ENCODE measurements around the gene PEX16. TPM values are rescaled to one million over a fixed set of nuclear protein-coding genes. Genes with fewer than 3 reads are reported as not detected.

PEX16 gene
- total and polyA plus RNA-seq, 10 donors, result 29.2 to 50.1 (median 34.9) TPM

DNA sequence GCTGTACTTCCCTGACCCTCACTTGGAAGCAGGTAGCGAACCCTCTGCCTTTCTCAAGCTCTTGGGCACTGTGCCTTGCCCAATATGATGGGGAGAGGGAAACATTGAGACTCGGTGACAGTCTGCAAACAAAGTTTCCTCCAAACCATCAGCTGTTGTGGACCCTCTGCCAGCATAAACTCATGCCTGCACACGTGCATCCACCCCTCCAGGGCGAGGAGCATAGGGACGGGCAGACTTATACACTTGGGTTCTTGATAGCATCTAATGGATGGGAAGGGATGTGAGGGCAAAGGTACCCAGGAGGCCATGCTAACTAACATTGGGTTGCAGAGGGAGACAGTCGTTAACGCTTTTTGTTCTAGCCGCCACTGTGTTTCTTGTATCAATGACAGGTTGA is 40.5 kb downstream of the PEX16 start:
- 91 to 97% (median 96%) methylated on average over 8 of the region's 8 CpGs for WGBS, 5 donors

DNA sequence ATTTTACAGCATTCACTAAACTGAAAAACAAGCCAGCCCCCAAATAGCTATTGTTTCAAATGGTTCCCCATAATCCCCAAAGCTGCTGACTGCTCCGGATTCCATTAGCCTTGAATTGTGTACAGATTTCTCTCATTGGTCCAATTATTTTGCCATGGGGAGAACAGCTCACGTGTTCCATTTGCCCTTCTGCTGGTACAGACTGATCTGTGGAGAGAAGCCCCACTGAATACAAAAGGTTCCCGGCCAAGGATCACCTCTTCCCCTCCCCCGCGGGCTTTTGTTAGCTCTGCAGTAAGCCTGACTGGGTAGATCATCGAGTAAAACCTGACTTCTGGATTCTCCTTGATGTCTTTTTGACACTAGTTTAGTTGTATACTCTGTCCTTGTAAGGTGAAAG is 41.3 kb downstream of the PEX16 start:
- H3K36me3 ChIP-seq, result peaks cover 0 to 100% (median 84%) of the 10 kb centered on the region in 6 donors
- no peaks in the 10 kb centered on the region for H3K27me3 ChIP-seq (replicated peaks in 1 of 7)
- WGBS, 5 donors, result 75 to 86% (median 81%) methylated on average over 6 of the region's 6 CpGs
- no peaks in the 10 kb centered on the region for H3K4me1 ChIP-seq
- intact Hi-C loops (cut with DNase I; ENCODE audit: low total_unique reads), result no loop called here
- no peaks in the 10 kb centered on the region for H3K9me3 ChIP-seq
- DNase-seq, result no peak
- no peak overlapping the region for H3K27ac ChIP-seq
- H3K4me3 ChIP-seq, result no peak overlapping the region
- TF ChIP-seq POLR2AphosphoS5 (IDR thresholded peaks at IDR 0.05), result no peak
- TF ChIP-seq, protein P1, sequence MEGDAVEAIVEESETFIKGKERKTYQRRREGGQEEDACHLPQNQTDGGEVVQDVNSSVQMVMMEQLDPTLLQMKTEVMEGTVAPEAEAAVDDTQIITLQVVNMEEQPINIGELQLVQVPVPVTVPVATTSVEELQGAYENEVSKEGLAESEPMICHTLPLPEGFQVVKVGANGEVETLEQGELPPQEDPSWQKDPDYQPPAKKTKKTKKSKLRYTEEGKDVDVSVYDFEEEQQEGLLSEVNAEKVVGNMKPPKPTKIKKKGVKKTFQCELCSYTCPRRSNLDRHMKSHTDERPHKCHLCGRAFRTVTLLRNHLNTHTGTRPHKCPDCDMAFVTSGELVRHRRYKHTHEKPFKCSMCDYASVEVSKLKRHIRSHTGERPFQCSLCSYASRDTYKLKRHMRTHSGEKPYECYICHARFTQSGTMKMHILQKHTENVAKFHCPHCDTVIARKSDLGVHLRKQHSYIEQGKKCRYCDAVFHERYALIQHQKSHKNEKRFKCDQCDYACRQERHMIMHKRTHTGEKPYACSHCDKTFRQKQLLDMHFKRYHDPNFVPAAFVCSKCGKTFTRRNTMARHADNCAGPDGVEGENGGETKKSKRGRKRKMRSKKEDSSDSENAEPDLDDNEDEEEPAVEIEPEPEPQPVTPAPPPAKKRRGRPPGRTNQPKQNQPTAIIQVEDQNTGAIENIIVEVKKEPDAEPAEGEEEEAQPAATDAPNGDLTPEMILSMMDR (IDR thresholded peaks at IDR 0.05 in 8 of 11, conservative IDR thresholded peaks at IDR 0.05 in 3 of 11), result no peak
- no peak for TF ChIP-seq POLR2A (IDR thresholded peaks at IDR 0.05)

More for the DNA sequence above, 40.5 kb downstream of the PEX16 start:
- intact Hi-C loops (cut with DNase I; ENCODE audit: low total_unique reads), result no loop called here
- no peak overlapping the region for H3K4me3 ChIP-seq
- H3K27me3 ChIP-seq (replicated peaks in 1 of 7), result no peaks in the 10 kb centered on the region
- DNase-seq, result no peak
- no peaks in the 10 kb centered on the region for H3K4me1 ChIP-seq
- TF ChIP-seq POLR2AphosphoS5 (IDR thresholded peaks at IDR 0.05) (no peak), POLR2A (IDR thresholded peaks at IDR 0.05) (no peak)
- TF ChIP-seq, protein P1 (IDR thresholded peaks at IDR 0.05 in 8 of 11, conservative IDR thresholded peaks at IDR 0.05 in 3 of 11), result no peak
- no peaks in the 10 kb centered on the region for H3K9me3 ChIP-seq
- peaks cover 0 to 100% (median 84%) of the 10 kb centered on the region in 6 donors for H3K36me3 ChIP-seq
- no peak overlapping the region for H3K27ac ChIP-seq

DNA sequence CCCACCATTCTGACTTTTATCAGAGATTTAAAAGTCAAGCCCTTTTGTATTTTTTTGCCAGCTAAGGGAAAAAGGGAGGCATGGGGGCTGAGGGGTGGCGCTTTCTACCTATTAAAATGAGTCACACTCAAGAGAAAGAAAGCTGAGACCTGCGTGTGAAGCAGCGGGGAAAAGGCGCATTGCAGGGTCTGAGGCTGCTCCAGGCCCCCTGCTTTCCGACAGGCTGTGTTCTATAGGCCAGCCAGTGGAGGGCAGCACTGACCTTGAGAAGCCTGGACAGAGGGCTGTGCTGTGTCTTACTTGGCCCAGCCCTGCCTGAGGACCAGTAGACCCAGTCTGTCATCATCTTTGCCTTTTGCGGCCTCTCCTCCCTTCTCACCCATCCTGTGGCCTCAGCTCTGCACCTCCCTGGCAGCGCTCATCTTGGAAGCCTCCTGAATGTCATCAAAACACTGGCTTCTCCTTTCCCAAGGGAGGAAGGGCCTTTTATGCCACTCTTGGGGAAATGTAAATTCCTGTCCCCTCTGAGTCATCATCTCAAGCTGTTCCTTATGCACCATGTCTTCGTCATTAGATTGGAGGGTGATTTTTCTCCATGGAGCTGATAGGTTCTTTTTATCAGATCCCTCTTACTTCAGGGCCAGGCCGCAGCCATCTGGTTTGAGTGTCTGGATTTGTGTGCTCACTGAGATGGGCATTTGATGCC is 44.9 kb downstream of the PEX16 start:
- no peaks in the 10 kb centered on the region for H3K27me3 ChIP-seq (replicated peaks in 1 of 7)
- no peak for TF ChIP-seq POLR2A (IDR thresholded peaks at IDR 0.05)
- peak in 1 of 3 donors; percentile 21 for TF ChIP-seq POLR2AphosphoS5 (IDR thresholded peaks at IDR 0.05)
- TF ChIP-seq, protein P1 (IDR thresholded peaks at IDR 0.05 in 8 of 11, conservative IDR thresholded peaks at IDR 0.05 in 3 of 11), result peak in 9 of 11 experiments; percentile 28 to 63 (median 42)
- peaks cover 5 to 100% (median 92%) of the 10 kb centered on the region in 6 donors for H3K36me3 ChIP-seq
- no peak for DNase-seq
- H3K4me3 ChIP-seq, result no peak overlapping the region
- 78 to 87% (median 85%) methylated on average over 9 of the region's 9 CpGs for WGBS, 5 donors
- H3K27ac ChIP-seq, result no peak overlapping the region
- intact Hi-C loops (cut with DNase I; ENCODE audit: low total_unique reads), result no loop called here
- no peaks in the 10 kb centered on the region for H3K9me3 ChIP-seq
- H3K4me1 ChIP-seq, result no peaks in the 10 kb centered on the region

DNA sequence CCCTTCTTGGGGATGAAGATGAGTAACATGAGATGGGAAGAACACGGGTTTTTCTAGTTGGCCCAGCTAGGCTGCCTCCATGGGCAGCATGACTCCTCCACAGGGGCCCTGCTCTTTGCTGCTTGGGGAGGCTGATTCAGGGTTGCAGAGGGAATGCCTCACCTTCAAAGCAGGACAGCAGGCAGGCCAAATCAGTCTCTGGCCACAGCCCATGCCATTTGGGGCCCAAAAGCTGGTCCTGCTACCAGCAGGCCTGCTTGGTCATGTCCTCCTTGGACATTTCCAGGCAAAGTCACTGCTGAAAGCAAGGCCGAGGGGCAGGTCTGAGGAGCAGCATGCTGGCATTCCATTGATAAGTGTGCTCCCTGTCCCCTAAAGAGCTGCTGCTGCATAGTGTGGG is 46.0 kb downstream of the PEX16 start:
- no peaks in the 10 kb centered on the region for H3K9me3 ChIP-seq
- H3K36me3 ChIP-seq, result peaks cover 5 to 100% (median 92%) of the 10 kb centered on the region in 6 donors
- H3K27ac ChIP-seq, result no peak overlapping the region
- intact Hi-C loops (cut with DNase I; ENCODE audit: low total_unique reads), result no loop called here
- no peaks in the 10 kb centered on the region for H3K4me1 ChIP-seq
- WGBS, 5 donors, result 87 to 100% (median 91%) methylated on average over 1 to 2 of the region's 2 CpGs
- no peak overlapping the region for H3K4me3 ChIP-seq
- no peaks in the 10 kb centered on the region for H3K27me3 ChIP-seq (replicated peaks in 1 of 7)
- DNase-seq, result no peak
- TF ChIP-seq, protein P1 (IDR thresholded peaks at IDR 0.05 in 8 of 11, conservative IDR thresholded peaks at IDR 0.05 in 3 of 11), result no peak
- TF ChIP-seq POLR2AphosphoS5 (IDR thresholded peaks at IDR 0.05) (no peak), POLR2A (IDR thresholded peaks at IDR 0.05) (no peak)

Data from spleen (tissue), 11 donors.